GM21447 (cell line): ENCODE data around the gene CELF2.
A peak's percentile ranks its signal among the peaks of the same experiment; 100 is the strongest.

Experiments used
- ATAC-seq: cut with Tn5 transposase; IDR thresholded peaks from one replicate; pipeline ENCODE4 v1.9.1; 2021; ENCODE audit not compliant: unreplicated experiment

CELF2 gene

GRCh38 chr10:11057018-11057417 is 39.3 kb downstream of the CELF2 start:
- ATAC-seq: no peak

- no peak for ATAC-seq
These were observed 39.8 kb downstream of the CELF2 start for GRCh38 chr10:11057448-11057847.

DNA sequence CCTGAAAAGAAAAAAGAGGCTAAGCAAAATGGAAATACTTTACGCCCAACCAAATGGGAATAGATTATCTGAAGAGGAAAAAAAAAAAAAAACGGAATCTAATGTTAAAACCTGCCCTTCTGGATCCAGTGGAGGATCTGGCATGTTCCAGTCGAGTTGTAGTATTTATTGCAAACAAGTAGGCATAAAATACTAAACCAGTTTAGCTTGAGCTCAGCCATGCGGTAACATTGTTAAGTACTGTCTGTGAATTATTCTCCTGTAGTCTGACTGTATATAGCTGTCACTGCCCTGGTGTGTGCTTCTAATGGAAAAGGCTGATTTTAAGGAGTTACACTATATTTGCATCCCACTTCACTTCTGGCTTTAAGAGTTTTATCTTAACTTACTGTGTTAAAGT is 40.3 kb downstream of the CELF2 start:
- no peak for ATAC-seq

- ATAC-seq: no peak
These were observed 41.3 kb downstream of the CELF2 start for GRCh38 chr10:11058965-11059364.

- ATAC-seq: no peak
These were observed 46.2 kb downstream of the CELF2 start for GRCh38 chr10:11063856-11064255.

DNA sequence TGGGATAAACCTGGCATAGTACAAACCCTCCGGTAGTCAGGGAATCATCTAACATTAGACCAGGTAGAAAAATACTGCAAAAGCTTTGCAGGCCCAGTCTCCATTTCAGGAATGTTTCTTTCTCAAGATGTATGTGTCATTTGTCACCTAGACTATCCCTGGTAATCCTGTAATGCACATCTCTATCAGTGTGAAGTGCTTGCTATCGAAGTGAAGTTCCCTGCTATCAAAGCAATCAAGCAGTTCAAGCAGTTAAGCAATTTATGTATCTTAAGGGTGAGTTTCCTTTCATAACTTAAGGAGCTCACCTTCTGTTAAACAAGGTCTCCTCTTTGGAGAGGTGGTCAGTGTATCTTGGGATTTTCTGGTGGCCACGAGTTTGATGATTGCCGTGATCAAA is 47.2 kb downstream of the CELF2 start:
- ATAC-seq: no peak

DNA sequence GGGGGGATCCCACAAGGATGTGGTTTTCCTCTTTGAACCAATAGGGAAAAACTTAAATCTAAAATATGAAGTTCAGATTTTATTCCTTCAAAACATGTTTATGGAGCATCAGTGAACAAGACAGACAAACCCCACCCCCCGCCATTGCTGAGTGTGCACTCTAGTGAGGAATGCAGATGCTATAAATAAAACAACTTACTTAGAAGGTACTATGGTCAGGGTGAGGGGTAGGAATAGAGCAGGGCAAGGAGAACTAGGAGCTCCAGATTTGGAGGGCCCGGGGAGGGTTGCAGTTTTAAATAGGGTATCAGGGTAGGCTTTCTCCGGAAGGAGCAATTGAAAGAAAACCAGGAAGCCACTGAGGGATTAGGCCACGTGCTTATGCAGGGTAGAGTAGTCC is 47.9 kb downstream of the CELF2 start:
- no peak for ATAC-seq

DNA sequence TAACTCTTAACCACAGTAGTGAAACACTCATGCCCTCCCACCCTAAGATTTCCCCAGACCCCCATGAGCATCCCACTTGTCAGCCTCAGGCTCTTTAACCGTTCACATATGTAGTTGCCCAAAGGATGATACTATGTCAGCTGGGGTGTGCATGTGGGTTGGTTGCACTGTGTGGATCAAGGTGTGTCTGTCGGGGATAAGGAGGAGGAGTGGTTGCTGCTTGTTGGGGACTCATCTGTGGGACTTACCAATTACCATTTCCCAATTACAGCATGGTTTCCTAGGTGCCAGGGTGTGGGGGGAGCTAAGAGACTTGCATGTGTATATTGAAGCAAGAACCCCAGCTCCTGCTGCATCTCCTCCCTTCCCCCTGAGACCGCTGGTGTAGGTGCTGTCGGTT is 48.8 kb downstream of the CELF2 start:
- no peak for ATAC-seq

DNA sequence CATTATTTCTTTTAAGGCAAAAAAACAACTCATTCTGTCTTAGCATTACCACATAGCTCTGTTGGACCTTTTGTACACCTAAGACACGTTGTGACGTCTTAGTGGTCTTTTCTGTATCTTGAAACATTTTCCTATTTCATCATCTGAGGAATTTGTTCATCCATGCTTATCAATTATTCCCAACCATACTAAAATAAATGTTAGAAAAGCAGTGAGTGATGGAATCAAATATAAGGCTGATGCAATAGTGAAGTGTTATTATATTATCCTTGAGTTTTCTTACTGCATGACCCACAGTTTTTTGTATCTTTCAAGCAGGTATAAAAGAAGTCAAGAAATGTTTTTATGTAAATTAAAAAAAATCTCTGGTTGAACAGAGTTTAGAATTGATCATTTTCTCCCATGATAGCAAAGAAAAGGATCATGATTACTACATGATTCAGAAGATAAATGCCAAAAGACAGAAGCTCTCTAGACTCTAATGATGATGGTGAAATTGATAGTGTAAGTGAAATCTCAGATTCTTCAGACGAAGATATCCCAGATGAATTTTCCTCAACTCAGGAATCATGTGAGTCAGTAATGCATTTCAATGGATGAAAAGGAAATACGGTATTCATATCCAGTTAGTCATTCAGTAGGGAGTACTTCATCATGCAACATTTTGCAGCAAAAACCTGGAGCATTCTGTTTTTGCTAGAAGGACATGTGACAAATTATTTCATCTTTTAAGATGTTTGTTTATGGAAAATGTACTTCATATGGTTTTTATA is 51.4 kb downstream of the CELF2 start:
- ATAC-seq: no peak

DNA sequence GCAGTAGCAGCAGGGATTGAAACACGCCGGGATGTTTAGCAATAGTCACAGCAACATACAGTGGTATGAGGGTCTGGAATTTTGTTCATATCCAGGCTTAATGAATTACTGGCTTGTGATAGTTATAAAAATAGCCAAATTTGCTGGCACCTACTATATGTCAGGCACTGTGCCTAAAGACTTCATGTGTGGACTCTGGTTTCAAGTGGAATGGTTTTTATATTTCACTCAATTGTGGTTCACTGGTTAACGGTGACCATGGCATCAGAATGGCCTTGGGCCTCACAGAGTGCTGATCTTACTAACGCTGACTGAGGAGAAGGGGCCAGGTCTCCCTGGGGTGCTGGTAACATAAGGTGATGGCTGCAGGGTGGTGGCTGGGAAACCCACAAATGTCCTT is 55.7 kb downstream of the CELF2 start:
- ATAC-seq: no peak

GRCh38 chr10:11074536-11075267 is 57.0 kb downstream of the CELF2 start:
- ATAC-seq: peak; percentile 76

DNA sequence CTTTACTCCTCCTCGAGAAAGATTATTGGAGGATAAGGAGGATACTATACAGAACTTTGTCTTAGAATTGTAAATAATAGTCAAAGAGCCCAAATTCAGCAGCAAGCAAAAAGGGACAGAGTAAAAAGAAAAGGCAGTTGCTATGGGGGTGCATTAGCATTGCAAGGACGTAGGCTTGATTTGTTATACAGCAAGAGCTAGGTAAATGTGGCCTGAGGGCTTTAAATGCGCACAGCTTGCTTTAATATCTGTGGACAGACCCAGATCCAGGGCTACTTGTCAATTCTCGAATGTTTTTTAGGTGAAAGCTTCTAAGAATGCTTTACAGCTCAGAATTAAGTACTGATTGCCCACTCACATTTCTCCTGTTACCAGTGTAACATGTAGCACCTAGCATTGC is 58.5 kb downstream of the CELF2 start:
- no peak for ATAC-seq

DNA sequence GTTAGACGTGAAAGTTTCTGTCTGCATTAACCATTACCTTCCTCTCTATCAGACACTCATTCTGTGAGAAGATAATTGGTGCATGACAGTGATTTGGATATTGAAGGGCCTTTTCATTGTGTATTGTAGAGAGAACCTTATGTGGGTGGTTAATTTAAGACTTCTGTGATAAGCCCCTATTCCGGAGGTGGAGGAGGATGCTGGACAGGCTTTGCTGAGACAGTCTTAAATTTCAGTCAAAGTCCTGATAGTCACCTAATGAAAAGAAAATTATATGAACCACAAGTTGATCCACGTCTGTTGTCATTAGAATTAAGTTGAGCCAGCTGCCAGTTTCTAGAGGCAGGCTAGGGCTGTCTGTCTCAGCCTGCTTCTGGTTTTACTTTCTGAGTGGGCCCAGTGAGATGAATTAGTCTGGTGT is 62.9 kb downstream of the CELF2 start:
- peak; percentile 73 for ATAC-seq

GRCh38 chr10:11081408-11081807 is 63.7 kb downstream of the CELF2 start:
- ATAC-seq: no peak

- ATAC-seq: no peak
These were observed 64.9 kb downstream of the CELF2 start for GRCh38 chr10:11082526-11082925.

GRCh38 chr10:11083051-11083450 is 65.4 kb downstream of the CELF2 start:
- no peak for ATAC-seq

DNA sequence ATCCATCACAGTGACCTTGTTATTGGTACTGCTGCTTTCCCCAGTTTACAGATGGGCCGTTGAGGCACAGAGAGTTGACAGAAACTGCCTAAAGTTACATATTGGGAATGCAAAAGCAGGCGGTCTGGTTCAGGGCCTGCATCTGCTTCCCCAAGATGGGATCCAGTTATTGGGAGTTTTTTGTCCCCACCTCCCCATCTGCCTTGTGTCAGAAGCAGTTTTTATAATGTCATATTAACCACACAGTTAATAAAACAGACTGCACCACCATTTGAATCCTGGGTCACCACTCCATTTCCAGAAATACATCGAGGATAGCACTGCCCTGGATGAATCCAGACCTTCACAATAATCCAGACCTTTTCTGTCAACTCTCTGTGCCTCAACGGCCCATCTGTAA is 67.9 kb downstream of the CELF2 start:
- ATAC-seq: no peak

GRCh38 chr10:11086177-11086840 is 68.6 kb downstream of the CELF2 start:
- ATAC-seq: no peak

GRCh38 chr10:11087372-11087771 is 69.7 kb downstream of the CELF2 start:
- ATAC-seq: no peak

GRCh38 chr10:11088709-11089108 is 71.0 kb downstream of the CELF2 start:
- no peak for ATAC-seq

DNA sequence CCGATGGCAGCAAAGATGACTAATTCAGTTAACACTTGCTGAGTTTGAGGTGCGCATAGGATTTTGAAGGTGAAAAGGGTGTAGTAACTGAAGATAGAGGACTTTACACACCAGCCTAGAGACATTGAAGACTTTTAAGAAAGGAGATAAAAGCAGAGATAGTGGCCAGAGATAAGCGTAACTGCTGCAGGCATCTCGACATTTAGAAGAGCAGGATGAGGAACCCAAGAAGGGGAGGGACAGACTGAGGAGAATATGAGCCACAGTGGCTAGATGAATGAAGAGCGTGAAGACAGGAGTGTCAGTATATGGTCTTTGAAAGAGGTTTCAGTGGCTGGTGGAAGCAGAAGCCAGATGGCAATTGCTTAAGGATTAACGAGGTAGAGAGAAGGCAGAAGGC is 71.6 kb downstream of the CELF2 start:
- no peak for ATAC-seq

DNA sequence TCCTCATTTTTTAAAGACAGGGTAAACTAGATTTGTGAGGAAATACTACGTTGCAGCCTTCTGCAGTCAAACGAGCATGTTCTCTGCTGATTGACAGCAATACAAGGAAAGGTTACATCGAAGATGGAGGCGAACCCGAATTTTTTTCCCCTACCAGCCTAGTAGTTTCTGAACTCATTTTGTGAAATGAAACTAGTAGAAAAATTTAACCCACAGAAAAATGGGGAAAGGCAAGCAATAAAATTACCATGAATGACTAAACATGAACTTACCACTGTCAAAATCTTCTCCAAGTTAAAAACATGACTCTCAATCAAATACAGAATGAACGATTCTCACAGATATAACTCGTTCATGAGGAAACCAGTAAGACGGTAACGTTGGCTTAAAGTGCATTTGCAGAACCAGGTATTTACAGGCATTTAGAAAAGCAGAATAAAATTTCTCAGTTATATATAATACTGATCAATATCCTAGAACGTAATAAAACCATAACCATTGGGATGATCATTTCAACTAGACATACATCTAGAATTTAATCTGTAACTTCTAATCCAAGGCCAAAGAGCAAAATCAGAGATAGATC is 73.9 kb downstream of the CELF2 start:
- ATAC-seq: no peak
